ENCODE data around the gene MARVELD1.

Gene MARVELD1

DNA sequence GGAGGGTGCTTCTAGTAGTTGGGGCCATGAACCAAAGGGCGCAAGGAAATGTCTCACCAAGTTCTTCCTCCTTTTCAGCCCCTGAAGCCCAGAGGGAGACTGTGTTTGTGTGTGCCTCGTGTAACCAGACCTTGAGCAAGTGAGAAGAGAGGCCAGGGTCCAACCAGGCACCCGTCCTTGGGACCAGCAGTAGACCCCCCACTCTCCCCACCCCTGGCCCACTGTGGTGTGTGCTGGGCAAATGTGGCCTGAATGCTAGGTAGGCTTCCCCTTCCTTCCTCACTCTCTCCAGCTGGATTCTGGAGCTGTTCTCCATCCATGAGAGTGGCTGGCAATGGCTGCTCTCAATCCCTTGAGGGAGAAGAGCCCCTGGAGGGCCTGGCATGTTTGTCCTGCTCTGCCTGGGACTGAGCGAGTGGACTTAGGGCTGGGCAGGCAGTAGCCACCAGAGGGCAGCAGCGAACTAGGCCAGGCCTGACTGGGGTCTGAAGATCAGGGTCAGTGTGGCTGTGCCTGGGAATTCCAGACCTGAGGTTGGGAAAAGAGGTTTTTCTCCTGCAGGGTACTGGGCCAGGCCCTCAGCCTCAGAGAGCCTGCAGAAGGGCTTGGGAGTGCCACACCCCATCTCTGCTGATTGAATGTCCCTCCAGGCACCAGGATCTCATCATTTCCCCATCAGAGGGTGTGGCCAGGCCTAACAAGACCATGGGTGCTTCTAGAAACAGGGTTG is 45.8 kb downstream of the MARVELD1 start:
- DNase-seq: peak; percentile 51

DNA sequence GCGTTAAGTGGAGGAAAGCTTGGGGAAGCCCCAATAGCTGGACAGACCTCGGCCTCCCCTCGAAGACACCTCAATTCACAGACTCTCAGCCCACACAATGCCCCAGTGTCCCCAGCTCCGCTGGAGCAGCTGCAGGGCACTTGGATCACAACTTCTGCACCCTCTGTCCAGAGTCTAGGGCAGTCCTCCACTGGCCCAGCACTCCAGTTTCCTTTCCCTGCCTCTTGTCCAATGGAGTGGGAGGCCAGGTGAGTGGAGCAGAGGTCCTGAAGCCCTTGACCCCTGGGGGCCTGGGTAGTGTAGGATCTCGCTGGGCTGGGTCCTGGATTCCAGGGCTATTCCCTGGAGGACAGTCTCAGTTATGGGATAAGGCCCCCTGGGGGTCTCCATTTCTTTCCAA is 46.4 kb downstream of the MARVELD1 start:
- DNase-seq: no peak

DNA sequence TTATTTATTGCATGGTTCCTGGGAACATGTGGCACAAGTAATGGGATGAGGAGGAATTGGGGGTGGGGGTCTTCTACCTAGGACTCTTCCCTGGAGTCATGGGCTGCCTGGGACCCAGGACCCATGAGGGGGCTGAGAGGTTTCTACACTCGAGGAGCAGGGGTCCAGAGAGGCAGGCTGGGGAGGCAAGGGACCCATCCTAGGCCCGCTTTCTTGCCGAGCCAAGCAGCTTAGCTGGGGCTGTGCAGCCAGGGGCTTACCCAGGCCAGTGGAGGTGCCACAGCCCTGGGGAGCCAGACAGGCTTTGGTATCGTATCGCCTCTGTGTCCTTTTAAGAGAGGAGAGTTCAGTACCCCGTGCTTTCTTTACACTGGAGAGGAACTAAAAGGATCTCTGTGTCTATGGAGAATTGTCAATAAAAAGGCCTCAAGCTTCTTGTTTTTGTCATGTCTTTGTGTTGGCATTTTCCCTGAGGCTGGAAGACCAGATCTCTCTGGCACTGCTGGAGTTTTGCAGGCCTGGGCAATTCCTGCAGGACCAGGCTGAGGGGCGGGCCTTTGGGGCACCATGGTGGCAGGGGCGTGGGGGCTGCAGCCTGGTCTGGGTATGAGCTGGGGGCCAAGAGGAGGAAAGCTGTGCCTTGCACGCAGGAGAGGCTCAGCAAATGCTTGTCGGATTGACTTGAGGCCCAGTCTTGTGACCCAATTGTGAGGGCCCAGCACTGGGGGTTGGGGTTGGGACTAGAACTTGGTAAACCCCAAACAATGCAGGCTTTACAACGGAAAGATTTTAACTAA is 47.1 kb downstream of the MARVELD1 start:
- no peak for DNase-seq

DNA sequence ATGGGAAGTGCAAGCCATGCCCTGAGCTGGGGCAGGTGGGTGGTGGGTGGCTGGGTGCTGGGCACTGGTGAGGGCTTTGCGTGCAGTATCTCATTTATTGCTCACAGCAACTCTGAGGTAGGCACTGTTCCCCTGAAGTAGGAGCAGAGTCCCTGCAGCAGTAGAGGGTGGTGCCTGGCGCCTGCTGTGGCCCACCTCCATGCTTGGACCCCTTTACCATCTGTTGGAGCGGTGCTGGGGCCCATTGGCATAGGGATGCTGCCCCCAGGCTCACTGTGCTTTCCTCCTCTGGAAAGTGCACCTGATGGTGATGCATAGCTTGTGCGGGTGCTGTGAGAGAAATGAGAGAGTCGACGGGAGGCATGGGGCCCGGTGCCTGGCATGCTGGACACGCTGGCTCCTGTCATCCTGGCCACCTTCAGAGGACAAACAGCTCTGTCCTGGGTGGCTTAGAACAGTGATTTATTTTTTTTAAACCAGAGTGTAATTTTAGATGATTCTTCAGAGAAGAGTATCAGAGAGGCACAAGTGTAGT is 47.9 kb downstream of the MARVELD1 start:
- no peak for DNase-seq

DNA sequence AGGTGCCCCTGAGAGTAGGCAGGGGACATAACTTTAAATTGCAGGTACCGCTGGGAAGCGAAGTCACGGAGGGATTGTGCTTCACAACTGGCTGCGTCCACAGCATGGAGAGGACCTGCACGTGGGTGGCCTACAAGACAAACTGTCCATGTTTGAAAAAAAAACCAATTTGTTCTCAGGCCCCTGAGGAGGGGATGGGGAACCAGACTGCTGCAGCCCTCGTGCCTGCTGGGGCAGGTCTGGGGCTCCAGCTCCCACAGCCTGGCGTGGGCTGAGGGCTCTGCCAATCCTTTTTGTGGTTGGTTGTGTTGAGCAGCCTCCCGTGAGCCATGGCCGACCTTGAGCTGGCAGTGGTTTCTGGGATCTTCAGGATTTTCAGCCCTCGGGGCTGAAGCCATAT is 48.5 kb downstream of the MARVELD1 start:
- DNase-seq: no peak

DNA sequence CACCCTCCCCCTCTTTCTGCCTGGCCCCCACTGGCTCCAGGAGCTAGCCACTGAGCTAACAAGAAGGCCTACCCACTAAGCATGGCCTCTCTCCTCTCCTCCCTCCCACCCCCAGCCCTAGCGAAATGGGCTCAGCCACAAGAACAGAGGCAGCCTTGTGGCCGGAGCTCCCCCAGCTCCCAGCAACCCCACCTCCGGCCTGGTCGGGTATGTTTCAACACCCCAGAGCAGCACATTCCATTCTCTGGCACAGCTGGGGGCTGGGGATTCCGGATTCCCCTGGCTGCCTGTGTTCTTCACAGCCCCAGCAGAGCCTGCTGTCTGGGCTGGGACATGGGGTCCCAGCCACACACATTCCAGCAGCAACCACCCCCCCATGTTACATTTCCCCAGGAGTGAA is 49.3 kb downstream of the MARVELD1 start:
- no peak for DNase-seq

DNA sequence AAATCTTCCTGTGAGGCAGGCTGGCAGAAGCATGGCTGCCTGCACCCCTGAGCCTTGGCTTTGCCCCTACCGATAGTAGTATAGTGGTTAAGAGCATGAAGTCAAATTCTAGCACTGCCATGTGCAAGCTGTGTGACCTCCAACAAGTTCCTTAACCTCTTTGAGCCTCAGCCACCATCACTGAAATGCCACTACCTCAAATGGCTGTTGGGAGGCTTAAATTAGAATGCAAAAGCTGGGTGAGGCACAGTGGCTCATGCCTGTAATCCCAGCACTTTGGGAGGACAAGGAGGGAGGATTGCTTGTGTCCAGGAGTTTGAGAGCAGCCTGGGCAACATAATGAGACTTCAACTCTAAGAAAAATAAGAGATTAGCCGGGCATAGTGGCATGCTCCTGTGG is 49.9 kb downstream of the MARVELD1 start:
- DNase-seq: no peak

DNA sequence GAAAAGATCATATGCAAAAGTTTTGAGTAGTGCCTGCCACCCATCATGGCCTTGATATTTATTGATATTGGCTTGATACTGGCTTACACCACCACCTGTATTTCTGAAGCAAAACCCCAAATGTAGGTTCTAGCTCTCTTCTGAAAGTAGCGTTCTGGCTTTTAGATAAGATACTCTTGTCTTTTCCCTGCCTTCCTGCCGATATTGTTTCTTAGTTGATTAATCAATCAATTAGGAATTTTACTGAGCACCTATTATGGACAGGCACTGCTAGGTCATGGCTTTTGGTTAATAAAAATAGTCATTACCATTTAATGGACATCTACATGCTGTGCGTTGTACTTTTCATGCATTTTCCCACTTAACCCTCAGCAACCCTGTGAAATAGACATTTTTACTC is 50.4 kb downstream of the MARVELD1 start:
- DNase-seq: no peak

DNA sequence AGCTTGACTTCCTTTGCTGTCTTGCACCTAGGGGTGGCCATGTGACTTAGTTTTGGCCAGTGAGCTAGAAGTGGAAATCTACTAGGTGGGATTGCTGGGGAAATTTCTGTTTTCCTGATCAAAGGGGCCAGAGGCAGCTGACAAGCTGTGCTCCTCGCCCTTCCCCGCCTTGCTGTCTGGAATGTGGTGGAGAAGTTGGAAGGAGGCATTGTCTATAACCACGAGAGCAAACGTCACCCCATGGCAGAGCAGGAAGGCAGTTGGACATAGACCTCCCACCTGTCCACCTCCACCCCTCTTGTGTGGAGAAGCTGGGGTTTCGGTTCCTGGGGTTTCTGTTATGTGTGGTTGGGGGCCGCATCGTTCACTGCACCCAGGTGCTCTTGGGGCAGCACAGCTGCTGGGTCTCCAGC is 51.0 kb downstream of the MARVELD1 start:
- DNase-seq: no peak

DNA sequence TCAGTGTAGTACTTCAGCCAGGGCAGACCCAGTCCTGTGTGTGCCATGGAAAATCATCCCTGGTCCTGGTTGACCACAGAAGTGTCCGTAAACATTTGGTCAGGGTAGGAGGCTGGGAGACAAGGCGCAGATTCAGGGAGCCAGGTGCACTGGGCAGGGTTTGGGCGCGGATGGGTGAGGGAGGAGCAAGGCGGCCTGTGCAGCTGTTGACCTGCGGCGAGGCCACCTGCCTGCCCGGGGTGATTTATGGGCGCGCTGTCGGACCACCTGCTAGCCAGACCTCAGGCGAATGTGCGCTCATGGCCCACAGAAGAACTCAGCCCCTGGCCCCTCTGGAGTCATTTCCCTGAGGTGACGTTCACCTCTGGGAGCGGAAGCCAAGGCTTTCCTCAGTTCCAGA is 51.7 kb downstream of the MARVELD1 start:
- no peak for DNase-seq

DNA sequence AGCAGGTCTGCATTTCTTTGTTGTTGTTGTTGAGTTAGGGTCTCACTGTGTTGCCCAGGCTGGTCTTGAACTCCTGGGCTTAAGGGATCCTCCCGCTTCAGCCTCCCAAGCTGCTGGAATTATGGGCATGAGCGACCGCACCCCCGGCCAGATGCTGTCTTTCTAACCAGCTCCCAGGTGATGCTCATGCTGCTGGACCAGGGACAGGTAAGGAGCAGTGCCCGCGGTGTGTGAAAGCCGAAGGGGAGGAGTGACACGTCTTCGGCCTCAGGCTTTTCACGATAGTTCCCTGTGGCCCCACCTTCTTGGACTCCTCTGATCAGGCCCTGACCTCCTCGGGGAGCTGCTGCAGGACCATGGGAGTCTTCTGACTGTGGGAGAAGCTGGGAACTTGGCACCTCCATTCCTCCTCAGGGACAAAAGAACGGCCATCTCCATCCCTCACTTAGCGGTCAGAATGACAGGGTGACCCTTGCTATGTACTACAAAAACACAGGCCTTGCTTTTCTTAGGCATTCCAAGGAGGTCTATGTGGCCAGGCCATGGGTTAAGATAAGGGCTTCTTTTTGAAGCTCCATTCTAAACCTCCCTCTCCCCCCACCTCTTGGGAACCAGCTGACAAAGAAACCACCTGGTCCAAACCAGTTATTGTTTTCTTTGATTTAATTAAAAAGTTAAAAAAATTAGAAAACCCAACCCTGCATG is 52.7 kb downstream of the MARVELD1 start:
- no peak for DNase-seq

DNA sequence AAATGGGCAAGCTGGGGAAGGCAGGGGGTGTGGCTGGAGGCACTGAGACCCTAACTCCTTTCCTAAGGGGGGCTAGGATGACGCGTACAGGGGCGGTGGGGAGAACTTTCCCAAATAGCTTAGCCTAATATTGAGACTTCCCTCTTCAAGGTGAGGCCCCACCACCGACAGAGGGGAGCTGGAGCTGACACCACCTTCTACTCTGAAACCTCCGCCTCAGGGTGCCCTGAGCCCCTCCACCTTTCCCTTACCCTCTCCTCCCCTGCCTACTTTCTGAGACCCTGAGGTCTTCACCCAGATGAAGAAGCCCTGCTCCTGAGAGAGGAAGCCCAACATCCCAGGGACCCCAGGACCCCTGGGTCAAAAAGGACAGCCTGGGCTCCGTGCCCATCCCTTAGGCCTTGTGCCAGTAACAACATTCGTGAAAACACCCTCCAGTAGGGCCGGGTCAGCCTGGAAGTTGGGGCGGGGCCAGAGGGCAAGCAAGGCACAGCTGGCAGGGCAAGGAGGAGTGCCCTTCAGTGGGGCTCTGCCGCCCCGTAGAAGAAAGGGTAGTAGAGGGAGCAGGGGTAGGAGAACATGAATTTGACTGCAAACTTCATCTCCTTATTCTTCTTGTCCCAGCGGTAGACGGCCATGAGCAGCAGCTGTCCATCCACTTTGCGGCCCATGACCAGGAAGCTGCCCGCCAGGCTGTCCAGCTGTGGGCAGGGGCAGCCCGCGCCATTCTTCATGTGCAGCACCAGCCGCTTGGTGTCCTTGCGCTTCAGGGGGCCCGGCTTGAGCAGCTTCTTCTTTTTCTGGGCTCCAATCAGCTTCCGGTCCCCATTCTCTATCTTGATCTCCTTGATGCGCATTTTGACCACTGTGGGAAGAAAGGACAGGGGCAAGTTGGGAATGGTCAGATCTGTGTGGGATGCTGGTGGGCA is 53.7 kb downstream of the MARVELD1 start:
- no peak for DNase-seq
